Adrenal gland (tissue), 5 donors: ENCODE measurements around the gene UBAP1L.

Experiments
- POLR2A ChIP-seq, 2 donors: fragments of 450-650 bp; IDR thresholded peaks; one replicate each; pipeline ENCODE4 v1.6.1; 2017; ENCODE audit warnings: antibody characterized with exemption in 2 of 2, mild to moderate bottlenecking in 2 of 2, moderate library complexity in 1 of 2
- TF ChIP-seq, protein P1 (sequence below), 6 experiments: fragments of 450-650 bp in 4 of 6; fragments of 200-600 bp in 2 of 6; sonication (generic) in 1 of 6; IDR thresholded peaks; 1 replicate in 5 of 6; 2 replicates in 1 of 6; pipeline versions ENCODE4 v1.5.1 to v1.8.0; 2016 to 2021; ENCODE audit warnings: antibody characterized with exemption in 6 of 6, mild to moderate bottlenecking in 2 of 6, moderate library complexity in 1 of 6
- donor health status: DM: no; HTN: no; CAD: no.

DNA sequence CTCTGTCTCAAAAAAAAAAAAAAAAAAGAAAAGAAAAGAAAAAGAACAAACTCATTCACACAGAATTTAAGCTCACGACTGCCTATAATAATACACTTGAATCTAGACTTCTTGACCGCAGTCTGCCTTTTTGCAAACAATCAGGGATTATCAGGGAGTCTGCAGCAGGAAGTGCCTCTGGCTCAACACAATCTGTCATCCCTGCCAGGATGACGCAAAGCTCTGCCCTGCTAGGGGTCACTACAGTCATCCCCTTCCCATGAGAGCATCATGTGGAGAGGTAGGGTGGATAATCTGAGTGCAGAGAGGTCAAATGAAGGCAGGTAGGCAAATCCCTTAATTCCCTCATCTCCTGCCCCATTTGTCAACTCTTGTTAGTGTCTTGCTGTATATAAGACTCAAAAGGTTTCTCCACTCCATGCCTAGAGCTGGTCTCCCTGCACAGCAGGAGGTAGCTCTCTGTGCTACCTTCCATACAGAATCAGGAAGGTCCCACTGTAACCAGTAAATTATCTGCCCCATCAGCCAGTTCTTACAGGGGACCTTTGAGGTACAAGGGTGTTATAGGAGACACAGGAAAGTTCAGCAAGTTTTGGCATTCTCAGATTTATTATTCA lies 4.2 kb downstream of the UBAP1L start:
- TF ChIP-seq, protein P1, sequence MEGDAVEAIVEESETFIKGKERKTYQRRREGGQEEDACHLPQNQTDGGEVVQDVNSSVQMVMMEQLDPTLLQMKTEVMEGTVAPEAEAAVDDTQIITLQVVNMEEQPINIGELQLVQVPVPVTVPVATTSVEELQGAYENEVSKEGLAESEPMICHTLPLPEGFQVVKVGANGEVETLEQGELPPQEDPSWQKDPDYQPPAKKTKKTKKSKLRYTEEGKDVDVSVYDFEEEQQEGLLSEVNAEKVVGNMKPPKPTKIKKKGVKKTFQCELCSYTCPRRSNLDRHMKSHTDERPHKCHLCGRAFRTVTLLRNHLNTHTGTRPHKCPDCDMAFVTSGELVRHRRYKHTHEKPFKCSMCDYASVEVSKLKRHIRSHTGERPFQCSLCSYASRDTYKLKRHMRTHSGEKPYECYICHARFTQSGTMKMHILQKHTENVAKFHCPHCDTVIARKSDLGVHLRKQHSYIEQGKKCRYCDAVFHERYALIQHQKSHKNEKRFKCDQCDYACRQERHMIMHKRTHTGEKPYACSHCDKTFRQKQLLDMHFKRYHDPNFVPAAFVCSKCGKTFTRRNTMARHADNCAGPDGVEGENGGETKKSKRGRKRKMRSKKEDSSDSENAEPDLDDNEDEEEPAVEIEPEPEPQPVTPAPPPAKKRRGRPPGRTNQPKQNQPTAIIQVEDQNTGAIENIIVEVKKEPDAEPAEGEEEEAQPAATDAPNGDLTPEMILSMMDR (IDR thresholded peaks at IDR 0.05): no peak
- no peak for TF ChIP-seq POLR2A (IDR thresholded peaks at IDR 0.05)
